ENCODE results near the gene C2orf66.

The C2orf66 gene

GRCh38 chr2:196809260-196809659, at the start of gene C2orf66:
Gene C2orf66, minus strand, starts transcription at chr2:196809355. Its CDS starts 19 bp downstream, at chr2:196809336.
- no peak for DNase-seq

GRCh38 chr2:196854629-196855028, 45.5 kb upstream of the C2orf66 start:
- DNase-seq = no peak

GRCh38 chr2:196853301-196854087, 44.3 kb upstream of the C2orf66 start:
- no peak for DNase-seq

- no peak for DNase-seq
These were observed 41.9 kb upstream of the C2orf66 start for GRCh38 chr2:196851088-196851487.

- no peak for DNase-seq
These were observed 40.7 kb upstream of the C2orf66 start for GRCh38 chr2:196849895-196850294.

GRCh38 chr2:196846295-196846694, 37.1 kb upstream of the C2orf66 start:
- no peak for DNase-seq

GRCh38 chr2:196845371-196845770, 36.2 kb upstream of the C2orf66 start:
- DNase-seq = no peak

GRCh38 chr2:196840171-196840570, 31.0 kb upstream of the C2orf66 start:
- DNase-seq = no peak

- no peak for DNase-seq
These were observed 30.4 kb upstream of the C2orf66 start for GRCh38 chr2:196839574-196839973.

- DNase-seq = no peak
These were observed 27.3 kb upstream of the C2orf66 start for GRCh38 chr2:196836440-196836839.

- no peak for DNase-seq
These were observed 21.5 kb upstream of the C2orf66 start for GRCh38 chr2:196830701-196831100.

GRCh38 chr2:196827356-196827755, 18.2 kb upstream of the C2orf66 start:
- no peak for DNase-seq

GRCh38 chr2:196823750-196824522, 14.8 kb upstream of the C2orf66 start:
- no peak for DNase-seq

- no peak for DNase-seq
These were observed 12.0 kb upstream of the C2orf66 start for GRCh38 chr2:196821195-196821594.

GRCh38 chr2:196808083-196808665, 981 bp downstream of the C2orf66 start:
- no peak for DNase-seq

GRCh38 chr2:196804381-196804780, 4.8 kb downstream of the C2orf66 start:
- DNase-seq = no peak

- no peak for DNase-seq
These were observed 6.8 kb downstream of the C2orf66 start for GRCh38 chr2:196802401-196802800.

GRCh38 chr2:196801674-196802261, 7.4 kb downstream of the C2orf66 start:
- no peak for DNase-seq

GRCh38 chr2:196798980-196799379, 10.2 kb downstream of the C2orf66 start:
- DNase-seq = no peak

GRCh38 chr2:196792865-196793264, 16.3 kb downstream of the C2orf66 start:
- no peak for DNase-seq

GRCh38 chr2:196783431-196784094, 25.6 kb downstream of the C2orf66 start:
- no peak for DNase-seq

GRCh38 chr2:196767101-196767500, 42.1 kb downstream of the C2orf66 start:
- DNase-seq = no peak

- DNase-seq = no peak
These were observed 49.8 kb downstream of the C2orf66 start for GRCh38 chr2:196759378-196759706.

Data from T1000 (cell line).